A673 (cell line): ENCODE results near the gene PEAR1.

Experiments used
- CTCF ChIP-seq: fragments of 300-800, 200-600 bp; sonication (generic); conservative IDR thresholded peaks from 2 replicates; pipeline ENCODE4 v1.5.1; 2017; ENCODE audit warnings: low read depth, mild to moderate bottlenecking, antibody characterized with exemption, low read length, moderate library complexity, mixed read lengths
- EZH2 ChIP-seq: fragments of 200-600 bp; sonication (generic); IDR thresholded peaks from 2 replicates; pipeline ENCODE4 v1.6.1; 2017; ENCODE audit warnings: borderline replicate concordance, low read depth, mild to moderate bottlenecking, mixed read lengths, antibody characterized with exemption, low read length; ENCODE audit not compliant: poor library complexity, severe bottlenecking

- TF ChIP-seq CTCF, result no peak
- TF ChIP-seq EZH2, result no peak
Observed at GRCh38 chr1:156931211-156931952, 37.9 kb downstream of the PEAR1 start.
